OCI-LY1 (cell line): ENCODE measurements around the gene ZFP28.

Experiments used
- CTCF ChIP-seq: fragments of 200-600 bp; sonication (generic), shearing (Covaris generic); IDR thresholded peaks from 2 replicates; pipeline ENCODE4 v1.5.1; 2017; ENCODE audit warnings: mild to moderate bottlenecking, antibody characterized with exemption, low read length, moderate library complexity, mixed read lengths
- EZH2 ChIP-seq: fragments of 200-600 bp; sonication (generic), shearing (Covaris generic); IDR thresholded peaks from 2 replicates; pipeline ENCODE4 v1.8.0; 2017; ENCODE audit warnings: borderline replicate concordance, mixed run types, mild to moderate bottlenecking, antibody characterized with exemption, low read length, moderate library complexity, mixed read lengths

DNA sequence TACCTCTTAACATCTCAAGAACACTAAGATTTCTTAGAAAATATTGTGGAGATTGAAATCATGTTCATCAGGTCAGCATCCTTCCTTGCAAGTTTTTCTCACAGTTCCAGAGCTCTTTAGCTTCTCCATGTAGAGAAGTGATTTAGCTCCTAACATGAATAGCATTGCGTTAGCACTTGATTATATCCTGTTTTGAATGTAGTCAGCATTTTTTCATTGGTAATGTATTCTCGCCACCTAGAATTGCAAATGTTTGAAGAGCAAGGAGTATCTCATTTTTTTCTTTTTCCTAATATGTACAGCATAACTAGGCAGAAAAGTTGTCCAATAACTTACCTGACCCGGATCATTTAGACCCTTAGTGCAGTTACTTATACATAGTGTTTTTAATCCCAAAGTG, 35.2 kb downstream of the ZFP28 start:
- TF ChIP-seq CTCF (no peak), EZH2 (no peak)
